HG02943 (cell line): Measurements from ENCODE around the gene BNC2.

Source experiments
- ATAC-seq: cut with Tn5 transposase; IDR thresholded peaks from one replicate; pipeline ENCODE4 v1.9.1; 2021; ENCODE audit warnings: mild to moderate bottlenecking, low read depth, moderate library complexity; ENCODE audit not compliant: unreplicated experiment

Gene BNC2

GRCh38 chr9:16616686-16617085, 253.8 kb downstream of the BNC2 start:
- ATAC-seq = no peak

DNA sequence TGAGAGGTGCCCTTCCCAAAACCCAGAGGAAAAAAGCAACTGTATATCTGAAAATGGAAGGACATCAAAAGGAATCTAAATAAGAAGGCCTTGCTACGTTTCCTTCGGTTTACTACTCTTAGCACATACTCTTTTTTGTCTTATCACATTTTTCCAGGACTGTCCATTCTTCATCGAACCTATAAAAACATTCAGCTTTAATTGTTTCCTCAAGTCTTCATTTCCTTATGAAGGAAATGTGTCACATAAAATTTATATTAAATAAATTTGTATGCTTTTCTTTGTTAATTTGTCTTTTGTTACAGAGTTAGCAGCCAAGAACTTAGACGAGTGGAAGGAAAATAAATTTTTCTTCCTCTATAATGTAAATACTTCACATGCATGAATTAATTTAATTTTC, 255.0 kb downstream of the BNC2 start:
- ATAC-seq = no peak

DNA sequence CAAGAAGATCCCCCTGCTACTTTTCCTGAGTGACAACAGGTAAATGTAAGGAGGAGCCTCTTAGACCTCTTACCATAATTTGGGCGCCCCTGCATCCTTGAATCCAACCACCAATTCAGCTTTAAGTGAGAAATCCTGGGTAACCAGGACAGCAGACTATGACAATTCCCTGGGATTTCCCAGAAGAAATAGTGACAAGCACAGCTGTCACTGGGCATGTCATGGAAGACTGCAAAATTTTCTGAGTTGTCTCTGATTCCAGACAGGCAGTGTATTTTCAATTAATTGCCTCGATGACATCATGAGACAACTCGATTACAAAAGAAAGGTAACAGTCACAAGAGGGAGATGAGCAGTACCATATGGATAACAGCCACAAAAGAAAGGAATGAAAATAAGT, 256.9 kb downstream of the BNC2 start:
- no peak for ATAC-seq

DNA sequence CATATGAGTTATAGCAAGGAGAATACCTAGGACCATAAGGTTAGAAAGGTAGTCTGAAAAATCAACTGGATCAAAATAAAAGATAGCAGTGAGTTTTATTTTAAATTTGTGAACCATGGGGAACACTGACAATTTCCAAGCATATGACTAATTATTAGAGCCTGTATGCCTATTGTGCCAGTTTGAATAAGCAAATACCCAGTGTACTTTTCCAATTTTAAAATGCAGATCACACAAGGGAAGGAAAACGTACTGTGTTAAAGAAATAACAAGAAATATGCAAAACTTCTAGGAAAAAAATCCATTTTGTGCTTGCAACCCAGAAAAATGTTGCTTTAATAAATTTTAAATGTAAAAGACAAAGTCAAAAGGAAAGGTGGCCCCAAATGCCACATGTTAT, 257.4 kb downstream of the BNC2 start:
- no peak for ATAC-seq

- ATAC-seq = no peak
These were observed 257.8 kb downstream of the BNC2 start for GRCh38 chr9:16612627-16613026.

DNA sequence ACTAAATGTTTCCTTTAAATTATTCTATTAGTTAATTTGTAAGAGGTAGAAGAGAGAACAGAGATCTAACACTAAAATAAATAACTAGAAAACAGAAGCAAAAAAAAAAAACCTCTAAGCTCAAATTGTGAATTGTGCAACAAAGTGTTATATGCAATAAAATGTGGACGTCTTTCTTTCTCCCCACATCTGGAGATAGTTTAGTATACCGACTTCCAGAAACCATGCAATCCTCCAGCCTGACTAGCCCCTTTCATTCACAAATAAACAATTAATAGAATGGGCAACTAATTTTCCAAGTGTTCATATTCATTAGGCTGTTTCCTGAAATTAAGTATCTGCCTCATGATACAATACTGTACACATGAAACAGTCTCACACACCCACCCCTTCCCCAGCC, 258.5 kb downstream of the BNC2 start:
- ATAC-seq = no peak

- no peak for ATAC-seq
These were observed 259.5 kb downstream of the BNC2 start for GRCh38 chr9:16611001-16611400.

DNA sequence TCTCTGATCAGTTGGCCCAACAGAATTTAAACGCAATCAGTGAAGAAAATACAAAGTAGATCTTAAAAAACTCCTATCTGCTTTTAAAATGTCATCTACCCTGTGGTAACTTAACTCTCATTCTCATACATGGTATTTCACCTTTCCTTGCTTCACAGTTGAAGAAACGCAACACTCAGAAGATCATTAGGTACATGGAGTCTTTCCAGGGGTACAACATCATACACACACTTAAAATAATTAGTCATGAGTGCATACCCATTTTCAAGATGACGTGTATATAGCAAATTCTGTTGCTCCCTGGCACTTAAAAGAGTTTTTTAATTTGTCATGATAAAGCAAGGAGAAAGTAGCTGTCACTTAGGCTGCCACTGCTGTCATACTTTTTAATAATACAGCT, 259.9 kb downstream of the BNC2 start:
- ATAC-seq = no peak

DNA sequence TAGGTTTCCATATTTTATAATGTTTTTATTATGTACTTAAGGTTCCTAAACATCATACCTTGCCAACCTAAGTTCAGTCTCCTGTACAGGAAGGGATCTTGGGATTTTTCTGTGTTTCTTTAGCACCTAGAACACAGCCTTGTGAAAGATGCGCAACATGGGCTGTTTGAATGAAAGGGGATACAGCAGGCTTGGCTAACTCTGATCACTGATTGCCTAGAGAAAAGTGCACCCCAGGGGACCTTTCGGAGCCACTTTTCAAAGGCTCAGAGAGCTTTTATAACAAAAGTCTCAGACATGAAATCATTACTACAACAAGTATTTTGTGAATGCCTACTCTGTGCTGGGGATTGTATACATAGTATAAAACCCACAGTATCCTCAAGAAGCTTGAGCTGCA, 261.6 kb downstream of the BNC2 start:
- no peak for ATAC-seq

DNA sequence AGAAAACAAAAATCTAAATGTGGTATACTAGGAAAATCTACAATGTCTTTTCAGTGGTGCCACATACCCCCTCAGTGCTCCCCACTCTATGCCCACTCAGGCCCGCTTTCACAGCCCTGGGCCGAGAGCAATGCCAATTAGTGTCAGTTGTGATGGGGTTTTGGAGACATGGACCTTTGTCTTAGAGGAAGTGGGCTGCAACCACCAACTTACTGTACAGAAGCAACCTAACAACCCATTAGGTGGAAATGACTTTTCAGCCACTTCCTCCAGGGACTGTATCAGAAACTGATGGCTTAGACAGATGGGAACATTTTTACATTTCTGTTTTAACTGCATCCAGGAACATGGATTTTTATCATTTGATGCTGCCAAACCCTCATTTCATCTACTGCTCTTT, 268.0 kb downstream of the BNC2 start:
- ATAC-seq = no peak

DNA sequence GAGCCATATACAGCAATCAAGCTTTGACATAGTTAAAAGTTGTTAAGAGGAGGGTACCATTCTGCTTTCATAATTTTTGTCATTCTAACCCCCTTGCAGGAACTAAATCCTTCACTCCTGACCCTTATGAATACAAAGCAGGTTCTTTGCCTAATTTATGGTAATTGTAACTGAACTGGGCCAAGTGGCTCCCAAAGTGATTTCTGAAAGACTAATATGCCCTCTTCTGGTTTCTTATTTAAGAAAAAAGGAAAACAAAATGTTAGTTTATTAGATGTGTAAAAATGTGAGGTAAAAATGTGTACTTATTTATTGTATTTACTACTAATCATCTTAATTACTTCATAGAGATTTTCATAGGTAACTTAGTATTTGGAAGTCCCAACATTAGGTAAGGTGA, 268.5 kb downstream of the BNC2 start:
- ATAC-seq = no peak

DNA sequence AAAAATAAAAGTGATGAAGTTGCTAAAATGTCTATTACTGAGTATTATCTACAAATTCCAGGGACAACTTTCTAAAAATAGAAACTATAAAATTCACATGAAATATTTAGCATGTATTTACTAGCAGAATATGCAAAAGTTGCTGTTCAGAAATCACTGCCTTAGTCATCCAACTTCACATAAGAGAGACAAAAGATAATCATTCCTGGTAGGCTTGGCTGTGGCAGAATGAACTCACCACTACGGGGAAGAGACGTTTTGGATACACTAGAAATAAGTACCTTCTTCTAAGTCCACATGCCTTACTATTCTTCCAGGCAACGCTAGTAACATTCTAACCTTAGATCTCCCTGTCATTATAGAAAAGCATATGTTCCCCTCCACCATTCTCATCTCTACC, 272.2 kb downstream of the BNC2 start:
- ATAC-seq = no peak

DNA sequence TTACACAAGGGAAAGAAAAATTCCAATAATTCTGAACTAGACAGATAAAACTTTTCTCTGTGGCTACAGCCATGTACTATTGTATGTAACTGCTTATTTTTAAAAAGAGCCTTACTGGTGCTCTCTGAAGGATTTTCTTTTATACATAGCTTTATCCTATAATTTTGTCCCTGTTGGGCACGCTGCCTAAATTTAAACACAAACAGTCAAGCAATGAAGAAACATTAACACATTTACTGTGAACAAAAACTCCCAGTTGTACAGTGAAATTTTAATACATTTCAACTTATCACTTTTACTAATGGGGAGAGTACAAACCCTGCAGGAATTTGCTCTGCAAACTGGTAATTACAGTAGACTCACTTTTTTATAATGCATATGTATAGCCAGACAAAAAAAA, 273.3 kb downstream of the BNC2 start:
- ATAC-seq = no peak

GRCh38 chr9:16595227-16595626, 275.2 kb downstream of the BNC2 start:
- ATAC-seq = no peak

DNA sequence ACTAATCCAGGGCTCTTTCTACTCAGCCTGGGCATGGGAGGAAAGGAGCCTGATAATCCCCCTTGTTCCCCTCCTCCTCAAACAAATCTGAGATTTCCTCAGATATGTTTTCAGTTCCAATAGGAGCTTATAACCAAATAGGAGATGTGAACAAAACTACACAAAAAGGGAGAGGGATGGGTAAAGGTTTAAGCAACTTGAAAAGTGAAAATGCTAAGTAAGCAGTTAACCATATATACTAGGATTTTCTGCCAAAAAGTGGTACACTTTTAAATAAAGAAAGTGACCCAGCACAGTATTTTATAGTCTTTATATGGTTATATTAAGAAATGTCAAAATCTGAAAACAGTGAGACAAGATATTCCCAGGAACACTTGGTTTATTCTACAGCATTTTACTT, 275.7 kb downstream of the BNC2 start:
- ATAC-seq = no peak

GRCh38 chr9:16593746-16594145, 276.7 kb downstream of the BNC2 start:
- no peak for ATAC-seq

GRCh38 chr9:16591092-16591491, 279.4 kb downstream of the BNC2 start:
- ATAC-seq = no peak

GRCh38 chr9:16585591-16585990, 284.9 kb downstream of the BNC2 start:
- ATAC-seq = no peak

DNA sequence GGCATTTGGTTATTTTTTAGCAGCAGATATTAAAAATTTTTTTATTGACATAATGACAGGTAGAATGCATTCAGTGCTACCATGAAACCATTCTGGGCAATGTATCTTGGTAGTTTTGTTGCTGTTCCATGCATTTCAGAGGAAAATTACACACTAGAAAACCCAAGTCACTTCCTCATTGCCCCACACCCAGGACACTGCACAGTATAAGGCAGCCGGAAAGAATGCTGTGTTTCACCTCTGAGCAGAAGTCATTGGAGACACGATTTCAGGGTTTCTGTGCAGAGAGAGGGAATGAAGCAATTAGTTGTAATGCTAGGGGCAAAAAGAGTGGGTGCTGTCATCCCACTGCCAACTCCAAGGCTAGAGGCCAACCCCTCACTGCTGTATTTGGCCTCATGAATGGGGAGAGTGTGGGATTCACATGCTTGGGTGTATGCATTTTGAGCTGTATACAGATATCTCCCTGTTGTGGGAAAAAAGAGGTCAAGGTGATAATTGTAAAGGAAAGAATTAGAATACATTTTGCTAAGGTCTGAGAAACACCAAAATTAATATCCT, 290.5 kb downstream of the BNC2 start:
- no peak for ATAC-seq

DNA sequence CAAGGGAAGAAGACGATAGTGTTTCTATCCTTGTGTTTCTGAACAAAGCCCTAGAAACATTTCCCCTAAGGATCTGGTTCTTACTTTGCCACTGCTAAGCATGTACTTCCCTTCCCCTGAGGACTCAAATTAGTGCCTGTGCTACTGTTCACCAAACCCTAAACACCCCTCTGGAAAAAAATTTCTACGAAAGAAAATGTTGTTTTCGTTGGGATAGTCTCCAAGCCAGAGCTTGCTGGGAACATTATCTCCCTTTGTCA, 294.6 kb downstream of the BNC2 start:
- no peak for ATAC-seq

GRCh38 chr9:16575142-16575985, 295.1 kb downstream of the BNC2 start:
- no peak for ATAC-seq

DNA sequence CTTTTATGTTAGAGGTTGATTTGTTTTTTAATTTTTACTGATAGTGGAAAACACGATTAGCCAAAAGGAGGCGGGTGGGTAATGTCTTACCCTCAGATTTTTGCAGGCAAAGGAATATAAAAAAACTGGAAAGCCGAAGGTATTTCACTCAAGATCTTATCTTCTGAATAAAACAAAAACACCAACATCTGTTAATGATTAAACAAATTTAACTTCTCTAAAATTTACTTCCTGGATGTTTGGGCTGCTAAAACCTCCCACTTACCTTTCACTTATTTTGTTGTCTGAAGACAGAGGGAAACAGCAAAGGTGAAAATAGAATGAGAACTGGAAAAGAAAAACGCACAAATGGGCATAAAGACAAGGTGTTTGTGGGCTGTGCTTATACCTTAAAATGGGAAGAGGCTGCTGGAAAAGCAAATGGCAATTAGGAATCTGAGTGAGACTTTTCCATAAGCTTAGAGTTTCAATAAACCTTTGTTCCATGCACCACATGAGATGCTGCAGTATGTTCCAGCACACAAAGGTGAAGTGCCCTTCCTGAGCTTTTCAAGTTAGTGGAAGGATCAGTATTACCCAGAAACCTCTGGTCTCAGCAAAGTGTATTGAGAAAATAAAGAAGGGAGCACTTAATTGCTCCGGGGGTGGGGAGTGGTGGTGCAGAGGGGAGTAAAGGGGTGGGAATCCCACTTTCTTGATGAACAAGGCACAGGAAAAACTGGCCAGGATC, 298.3 kb downstream of the BNC2 start:
- ATAC-seq = no peak
